NB4 (cell line): Measurements from ENCODE around the gene OTOP3.

Experiments used
- DNase-seq: peaks from one replicate; pipeline ENCODE4 v3.0.0; 2010; ENCODE audit warnings: low read depth
- H3K4me3 ChIP-seq: one replicate; pipeline ENCODE4 v1.5.1; 2011; ENCODE audit warnings: mild to moderate bottlenecking, low read depth, low read length, moderate library complexity
- MYC ChIP-seq: IDR thresholded peaks from 2 replicates; pipeline ENCODE4 v1.6.1; 2011; ENCODE audit warnings: low read depth, low read length
- POLR2A ChIP-seq: IDR thresholded peaks from 2 replicates; pipeline ENCODE4 v1.6.1; 2011; ENCODE audit warnings: mild to moderate bottlenecking; ENCODE audit not compliant: insufficient read length; ENCODE audit errors: extremely low read depth
- TF ChIP-seq, protein P1 (sequence below): IDR thresholded peaks from one replicate; pipeline ENCODE4 v1.5.1; 2012; ENCODE audit warnings: low read depth, low read length
- TF ChIP-seq, protein P2 (sequence below): IDR thresholded peaks from 2 replicates; pipeline ENCODE4 v1.6.1; 2011; ENCODE audit warnings: low read depth, low read length

OTOP3 gene

DNA sequence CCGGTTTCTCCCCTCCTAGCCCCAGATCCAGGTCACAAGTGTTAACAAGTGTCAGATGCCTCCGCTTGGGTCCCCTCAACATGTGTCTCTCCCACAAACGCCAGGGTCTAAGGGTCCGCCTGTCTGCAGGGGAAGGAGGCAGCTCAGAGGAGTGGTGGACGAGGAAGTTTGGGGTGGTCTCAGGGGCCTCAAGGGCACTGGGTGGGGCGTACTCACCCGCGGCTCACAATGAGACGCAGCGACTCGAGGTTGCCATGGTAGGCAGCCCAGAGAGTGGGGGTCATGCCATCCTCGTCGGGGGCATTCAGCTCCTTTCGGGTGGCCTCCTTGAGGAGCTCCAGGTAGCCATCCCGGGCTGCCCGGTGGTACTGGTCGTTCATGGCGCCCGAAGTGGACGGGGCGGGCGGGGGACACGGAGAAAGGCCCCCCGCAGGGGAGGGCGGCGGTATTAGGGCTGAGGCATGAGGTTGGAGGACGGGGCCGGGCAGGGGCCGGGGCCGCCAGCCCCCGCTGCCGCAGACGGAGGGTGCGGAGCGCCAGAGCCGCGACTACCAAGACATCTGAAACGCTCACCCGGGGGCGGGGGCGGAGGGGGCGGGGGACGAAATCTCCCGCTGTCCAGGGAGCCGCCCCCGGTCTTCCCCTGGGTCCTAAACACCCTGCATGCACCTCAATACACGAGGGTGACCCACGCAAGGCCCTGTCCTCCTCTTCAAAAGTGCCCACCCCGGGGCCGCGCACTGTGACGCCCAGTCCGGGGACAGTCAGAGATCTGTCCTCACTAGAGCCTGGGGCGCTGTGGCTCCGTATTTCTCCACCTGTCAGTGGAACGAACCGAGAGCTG, 12.8 kb upstream of the OTOP3 start, which contains the start of gene USH1G:
Gene USH1G, minus strand, starts transcription at position 562 of the 844 bp plus-strand sequence. Its CDS starts 182 bp downstream, at position 380.
- TF ChIP-seq MYC (no peak), POLR2A (no peak)
- TF ChIP-seq, protein P1, sequence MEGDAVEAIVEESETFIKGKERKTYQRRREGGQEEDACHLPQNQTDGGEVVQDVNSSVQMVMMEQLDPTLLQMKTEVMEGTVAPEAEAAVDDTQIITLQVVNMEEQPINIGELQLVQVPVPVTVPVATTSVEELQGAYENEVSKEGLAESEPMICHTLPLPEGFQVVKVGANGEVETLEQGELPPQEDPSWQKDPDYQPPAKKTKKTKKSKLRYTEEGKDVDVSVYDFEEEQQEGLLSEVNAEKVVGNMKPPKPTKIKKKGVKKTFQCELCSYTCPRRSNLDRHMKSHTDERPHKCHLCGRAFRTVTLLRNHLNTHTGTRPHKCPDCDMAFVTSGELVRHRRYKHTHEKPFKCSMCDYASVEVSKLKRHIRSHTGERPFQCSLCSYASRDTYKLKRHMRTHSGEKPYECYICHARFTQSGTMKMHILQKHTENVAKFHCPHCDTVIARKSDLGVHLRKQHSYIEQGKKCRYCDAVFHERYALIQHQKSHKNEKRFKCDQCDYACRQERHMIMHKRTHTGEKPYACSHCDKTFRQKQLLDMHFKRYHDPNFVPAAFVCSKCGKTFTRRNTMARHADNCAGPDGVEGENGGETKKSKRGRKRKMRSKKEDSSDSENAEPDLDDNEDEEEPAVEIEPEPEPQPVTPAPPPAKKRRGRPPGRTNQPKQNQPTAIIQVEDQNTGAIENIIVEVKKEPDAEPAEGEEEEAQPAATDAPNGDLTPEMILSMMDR, result no peak
- TF ChIP-seq, protein P2, sequence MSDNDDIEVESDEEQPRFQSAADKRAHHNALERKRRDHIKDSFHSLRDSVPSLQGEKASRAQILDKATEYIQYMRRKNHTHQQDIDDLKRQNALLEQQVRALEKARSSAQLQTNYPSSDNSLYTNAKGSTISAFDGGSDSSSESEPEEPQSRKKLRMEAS, result no peak
- H3K4me3 ChIP-seq, result no peak within 1 kb of the TSS
- DNase-seq, result peak; percentile 28

DNA sequence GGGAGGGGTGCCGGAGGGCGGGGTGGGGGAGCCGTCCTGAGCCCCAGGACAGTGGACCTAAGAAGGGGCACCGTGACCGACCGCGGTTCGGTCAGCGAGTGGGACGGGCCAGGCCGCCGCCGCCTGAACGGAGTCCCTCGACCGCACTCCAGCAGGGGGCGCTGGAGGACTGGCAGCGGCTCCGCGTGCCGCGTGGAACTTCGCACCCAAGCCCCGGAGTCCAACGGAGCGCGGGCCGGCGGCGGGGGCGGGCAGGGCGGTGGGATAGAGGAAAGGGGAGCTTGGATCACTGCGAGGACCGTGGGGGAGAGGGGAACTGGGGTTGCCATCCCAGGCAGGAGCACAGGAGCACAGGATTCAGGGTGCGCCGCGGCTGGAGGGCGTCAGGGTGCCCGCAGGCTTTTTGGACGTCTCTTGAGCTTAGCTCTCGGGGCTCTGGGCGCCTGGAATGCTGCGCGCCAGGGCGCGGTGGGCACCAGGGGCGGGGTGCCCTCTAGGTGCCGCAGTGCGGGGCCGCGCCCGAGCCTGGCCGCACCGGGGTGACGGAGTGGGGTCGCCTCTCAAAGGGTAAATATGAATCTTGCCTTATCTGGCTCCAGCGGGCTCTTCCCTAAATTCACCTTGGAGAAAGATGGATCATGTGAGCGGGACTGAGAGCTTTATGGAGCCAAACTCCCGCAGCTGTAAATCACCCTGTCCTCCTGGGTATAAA, 12.0 kb upstream of the OTOP3 start:
- TF ChIP-seq POLR2A, result no peak
- TF ChIP-seq MYC, result peak; percentile 38; the same call in 1 of the 2 replicates
- TF ChIP-seq, protein P1, result peak; percentile 52
- TF ChIP-seq, protein P2, result peak; percentile 71; the same call in 1 of the 2 replicates
- DNase-seq, result peak; percentile 59
- H3K4me3 ChIP-seq, result no peak overlapping the region

DNA sequence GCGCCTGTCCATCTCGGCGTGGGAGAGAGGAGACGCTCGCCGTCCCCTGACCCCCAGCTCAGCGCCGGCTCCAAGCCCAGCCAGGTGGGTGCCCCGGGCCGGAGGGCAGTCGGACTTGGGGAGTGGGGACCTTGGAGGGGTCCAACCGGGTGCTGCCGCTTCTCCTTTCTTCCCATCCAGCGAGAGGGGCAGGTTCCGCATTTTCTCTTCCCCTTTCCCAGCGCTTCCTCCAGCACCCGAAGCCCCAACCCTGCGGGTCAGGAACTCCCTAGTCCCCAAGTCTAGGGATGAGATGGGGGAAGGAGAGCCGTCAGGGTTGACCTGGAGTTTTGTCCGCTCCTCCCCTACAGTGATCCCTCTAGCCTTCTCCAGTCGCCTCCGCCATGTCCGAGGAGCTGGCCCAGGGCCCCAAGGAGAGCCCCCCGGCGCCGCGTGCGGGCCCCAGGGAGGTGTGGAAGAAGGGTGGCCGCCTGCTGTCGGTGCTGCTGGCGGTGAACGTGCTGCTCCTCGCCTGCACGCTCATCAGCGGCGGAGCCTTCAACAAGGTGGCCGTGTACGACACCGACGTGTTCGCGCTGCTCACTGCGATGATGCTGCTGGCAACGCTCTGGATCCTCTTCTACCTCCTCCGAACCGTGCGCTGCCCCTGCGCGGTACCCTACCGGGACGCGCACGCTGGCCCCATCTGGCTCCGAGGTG, 11.3 kb upstream of the OTOP3 start, which contains the start of gene OTOP2:
Gene OTOP2, plus strand, starts transcription at position 24 of the 699 bp plus-strand sequence. Its CDS starts 360 bp downstream, at position 384.
- TF ChIP-seq, protein P1, result no peak
- TF ChIP-seq, protein P2, result no peak
- TF ChIP-seq POLR2A, result no peak
- no peak for TF ChIP-seq MYC
- no peak within 1 kb of the TSS for H3K4me3 ChIP-seq
- peak; percentile 45 for DNase-seq

DNA sequence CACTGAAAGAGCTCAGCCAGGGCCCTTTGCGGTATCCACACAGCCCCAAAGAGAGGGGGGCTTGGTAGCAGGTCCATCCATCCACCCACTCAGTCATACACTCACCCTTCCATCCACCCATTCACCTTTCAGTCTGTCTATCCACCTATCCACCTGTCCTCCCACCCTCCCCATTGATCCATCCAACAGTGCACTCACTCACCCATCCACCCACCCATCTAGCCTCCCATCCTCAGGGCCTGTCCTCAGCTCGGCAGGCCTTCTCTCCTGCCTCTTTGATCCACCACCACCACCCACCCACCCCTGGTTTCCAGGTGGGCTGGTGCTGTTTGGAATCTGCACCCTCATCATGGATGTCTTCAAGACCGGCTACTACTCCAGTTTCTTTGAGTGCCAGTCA, 10.5 kb upstream of the OTOP3 start:
- TF ChIP-seq POLR2A, result no peak
- no peak for TF ChIP-seq MYC
- TF ChIP-seq, protein P2, result no peak
- TF ChIP-seq, protein P1, result no peak

DNA sequence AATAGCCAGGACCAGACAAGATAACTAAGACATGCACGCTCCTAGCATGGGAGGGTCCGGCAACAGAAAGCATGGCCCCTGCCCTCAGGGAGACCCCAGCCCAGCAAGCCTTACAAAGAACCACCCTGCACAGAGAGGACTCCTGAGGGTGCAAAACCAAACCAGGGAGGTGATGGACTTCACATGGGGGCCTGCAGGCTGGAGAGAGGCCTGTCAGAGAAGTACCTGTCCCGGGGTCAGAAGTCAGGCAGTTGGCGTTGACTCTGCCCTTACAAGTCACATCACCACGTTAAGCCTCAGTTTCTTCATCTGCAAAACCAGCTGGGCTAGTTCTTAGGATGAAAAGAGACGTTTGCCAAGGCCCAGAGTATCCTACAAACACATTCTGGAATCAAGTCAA, 6.9 kb upstream of the OTOP3 start:
- H3K4me3 ChIP-seq, result no peak overlapping the region
- TF ChIP-seq, protein P2, result no peak
- TF ChIP-seq, protein P1, result no peak
- TF ChIP-seq MYC (no peak), POLR2A (no peak)
- DNase-seq, result no peak

More for the DNA sequence above, 10.5 kb upstream of the OTOP3 start:
- DNase-seq, result no peak
- H3K4me3 ChIP-seq, result no peak overlapping the region
